Adipocyte (in vitro differentiated cells): ENCODE measurements around the gene ULK4.

Experiments used
- DNase-seq: peaks from one replicate; pipeline ENCODE4 v3.0.0-alpha.2; 2015; ENCODE audit warnings: low read depth
- H3K27me3 ChIP-seq: replicated peaks from 2 replicates; pipeline ENCODE4 v1.7.0; 2013; ENCODE audit warnings: mild to moderate bottlenecking, low read length, moderate library complexity; ENCODE audit not compliant: control insufficient read depth, insufficient read depth
- H3K36me3 ChIP-seq: 2 replicates; pipeline ENCODE4 v1.7.0; 2013; ENCODE audit warnings: low read length, mild to moderate bottlenecking, moderate library complexity; ENCODE audit not compliant: control insufficient read depth, insufficient read depth, severe bottlenecking
- H3K4me1 ChIP-seq: 2 replicates; pipeline ENCODE4 v1.7.0; 2013; ENCODE audit warnings: mild to moderate bottlenecking, low read length, moderate library complexity; ENCODE audit not compliant: control insufficient read depth, insufficient read depth
- H3K4me3 ChIP-seq: 2 replicates; pipeline ENCODE4 v1.7.0; 2013; ENCODE audit warnings: mild to moderate bottlenecking, low read length, moderate library complexity
- H3K9ac ChIP-seq: 2 replicates; pipeline ENCODE4 v1.7.0; 2013; ENCODE audit warnings: mild to moderate bottlenecking, low read length, moderate library complexity
- H3K9me3 ChIP-seq: 2 replicates; pipeline ENCODE4 v1.7.0; 2013; ENCODE audit warnings: mild to moderate bottlenecking, low read length, moderate library complexity; ENCODE audit not compliant: control insufficient read depth

Gene ULK4

DNA sequence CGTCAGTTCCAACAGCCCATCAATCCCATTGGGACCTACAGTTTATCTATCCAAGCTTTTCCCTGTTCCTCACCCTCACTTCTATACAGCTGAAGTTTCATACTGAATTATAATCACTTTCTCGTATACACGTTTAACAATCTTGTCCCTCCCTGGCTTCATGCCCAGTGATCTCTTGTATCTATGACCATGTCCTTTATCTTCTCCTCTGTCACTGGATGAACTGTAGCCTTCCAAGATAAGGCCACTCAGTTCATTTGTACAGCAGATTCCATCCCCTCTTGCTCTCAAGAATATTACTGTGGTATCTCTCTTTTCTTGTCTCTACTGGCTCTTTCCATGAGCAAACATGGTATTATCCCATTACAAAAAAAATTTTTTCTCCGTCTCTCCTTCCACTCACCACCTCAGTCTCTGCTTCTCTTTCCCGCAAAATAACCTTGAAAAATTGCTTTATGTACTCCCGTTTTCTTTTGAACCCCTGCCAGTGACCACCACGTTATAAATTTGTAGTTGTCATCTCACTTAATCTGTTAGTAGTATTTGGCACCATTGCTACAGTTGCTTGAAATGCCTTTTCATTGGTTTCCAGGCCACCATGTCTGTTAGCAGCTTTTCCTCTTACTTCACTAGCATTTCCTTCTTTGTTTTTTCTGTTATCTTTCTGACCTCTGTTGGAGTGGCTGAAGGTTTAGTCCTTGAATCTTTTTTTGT is 753.2 kb downstream of the ULK4 start:
- Histone ChIP-seq H3K4me3 (no peak overlapping the region), H3K4me1 (peaks cover 32% of the 10 kb centered on the region), H3K27me3 (no peaks in the 10 kb centered on the region), H3K9me3 (no peaks in the 10 kb centered on the region), H3K36me3 (no peaks in the 10 kb centered on the region), H3K9ac (no peak overlapping the region)
- no peak for DNase-seq

DNA sequence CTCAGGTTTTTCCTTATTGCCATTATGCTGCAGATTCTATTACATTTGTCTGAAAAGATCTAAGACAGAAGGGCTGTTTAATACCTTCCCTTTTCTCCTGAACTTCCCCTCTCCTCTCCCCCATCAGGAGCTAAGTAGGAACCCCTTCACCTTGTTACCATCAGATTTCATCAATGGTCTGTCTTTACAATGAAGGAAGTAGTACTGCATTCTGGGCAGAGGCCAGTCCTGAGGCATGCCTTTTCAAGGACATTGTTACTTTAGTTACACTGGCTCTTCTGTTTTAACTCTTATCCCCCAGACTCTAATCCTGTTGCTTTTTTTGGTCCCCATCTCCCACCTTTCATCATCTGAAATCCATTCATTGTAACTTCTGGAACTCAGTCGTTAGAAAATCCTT is 754.5 kb downstream of the ULK4 start:
- no peaks in the 10 kb centered on the region for H3K27me3 ChIP-seq
- no peak for DNase-seq

GRCh38 chr3:41205591-41205990 is 756.3 kb downstream of the ULK4 start:
- Histone ChIP-seq H3K36me3 (no peaks in the 10 kb centered on the region), H3K9ac (no peak overlapping the region), H3K4me3 (no peak overlapping the region), H3K27me3 (no peaks in the 10 kb centered on the region), H3K9me3 (no peaks in the 10 kb centered on the region), H3K4me1 (peaks cover 57% of the 10 kb centered on the region)
- DNase-seq: no peak

More for the DNA sequence above, 754.5 kb downstream of the ULK4 start:
- no peak overlapping the region for H3K4me3 ChIP-seq
- H3K9ac ChIP-seq: no peak overlapping the region
- no peaks in the 10 kb centered on the region for H3K9me3 ChIP-seq
- H3K4me1 ChIP-seq: peaks cover 45% of the 10 kb centered on the region
- no peaks in the 10 kb centered on the region for H3K36me3 ChIP-seq

DNA sequence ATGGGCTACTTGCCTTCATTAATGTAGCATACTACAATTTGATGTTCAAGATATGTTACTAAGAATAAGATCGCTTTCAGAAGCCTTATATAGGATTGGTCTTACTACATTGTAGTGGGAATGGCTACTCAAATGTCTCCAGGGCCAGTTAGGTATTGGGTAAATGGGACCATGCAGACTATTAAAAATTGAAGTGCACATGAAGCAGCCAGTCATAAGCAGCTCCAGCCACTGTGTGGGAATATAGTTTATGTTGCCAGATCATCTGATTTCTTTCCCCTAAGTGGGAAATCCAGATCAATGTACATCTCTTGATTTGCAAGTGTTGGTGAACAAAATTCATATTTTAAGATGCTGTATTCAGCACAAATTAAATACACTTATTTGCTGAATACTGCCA is 757.5 kb downstream of the ULK4 start:
- DNase-seq: no peak
- Histone ChIP-seq H3K36me3 (no peaks in the 10 kb centered on the region), H3K9me3 (no peaks in the 10 kb centered on the region), H3K9ac (no peak overlapping the region), H3K4me3 (peak overlapping the region; percentile 40), H3K27me3 (no peaks in the 10 kb centered on the region), H3K4me1 (peaks cover 57% of the 10 kb centered on the region)

GRCh38 chr3:41202834-41203345 is 759.0 kb downstream of the ULK4 start:
- Histone ChIP-seq H3K9ac (peak overlapping the region; percentile 4), H3K4me3 (peak overlapping the region; percentile 89), H3K4me1 (peaks cover 51% of the 10 kb centered on the region), H3K36me3 (no peaks in the 10 kb centered on the region), H3K27me3 (no peaks in the 10 kb centered on the region), H3K9me3 (no peaks in the 10 kb centered on the region)
- DNase-seq: peak; percentile 76

DNA sequence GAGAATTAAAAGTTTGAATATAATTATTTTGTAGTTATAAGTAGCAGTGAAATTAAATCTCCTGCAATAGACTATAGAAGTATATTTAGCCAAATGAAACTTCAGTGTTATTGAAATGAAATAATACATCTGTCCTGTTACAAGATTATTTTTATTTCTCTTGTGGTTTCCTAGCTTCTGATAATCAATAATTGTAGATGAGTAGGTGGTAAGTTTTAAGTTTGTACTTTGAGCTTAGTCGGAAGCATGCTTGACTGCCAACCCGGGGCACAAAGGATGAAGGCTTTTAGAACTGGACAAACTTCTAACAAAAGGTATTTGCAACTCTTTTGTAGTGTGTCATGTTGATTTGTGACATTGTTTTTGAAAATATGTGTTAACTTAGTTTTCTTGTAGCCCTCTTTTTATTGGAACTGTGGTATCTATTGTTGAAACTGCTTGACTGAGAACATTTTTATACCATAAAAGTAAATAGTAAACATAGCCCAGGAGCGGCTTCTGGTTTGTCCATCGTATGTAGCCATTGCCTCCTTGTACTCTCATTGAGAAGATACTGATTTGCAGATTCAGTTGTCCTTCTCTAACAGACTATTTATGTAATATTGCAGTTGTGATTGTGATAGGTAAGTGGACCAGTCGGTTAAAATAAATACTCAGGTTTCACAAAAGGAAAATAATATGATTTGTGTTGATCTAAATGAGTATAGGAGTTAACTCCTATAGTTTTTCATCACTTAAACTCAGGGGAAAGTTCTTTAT is 759.6 kb downstream of the ULK4 start:
- Histone ChIP-seq H3K9ac (peak overlapping the region; percentile 82), H3K9me3 (no peaks in the 10 kb centered on the region), H3K27me3 (no peaks in the 10 kb centered on the region), H3K4me3 (peak overlapping the region; percentile 89), H3K36me3 (no peaks in the 10 kb centered on the region), H3K4me1 (peaks cover 45% of the 10 kb centered on the region)
- DNase-seq: no peak

DNA sequence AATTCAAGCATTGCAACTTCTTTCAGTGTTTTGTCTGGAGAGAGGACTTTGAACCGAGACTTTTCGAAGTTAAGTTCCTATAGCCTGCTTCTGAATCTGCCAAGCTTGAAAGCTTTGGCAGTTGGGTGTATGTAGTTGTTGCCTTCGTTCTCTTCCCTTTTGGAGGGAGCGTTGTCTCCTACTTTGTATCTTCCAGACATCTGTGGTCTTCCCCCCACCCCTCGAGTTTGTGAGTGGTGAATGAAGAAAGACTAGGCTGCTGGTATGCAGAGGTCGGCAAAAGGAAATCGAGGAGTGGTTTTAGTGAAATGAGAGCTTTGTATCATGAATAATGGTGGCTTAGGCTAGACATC is 761.3 kb downstream of the ULK4 start:
- peak; percentile 76 for DNase-seq

DNA sequence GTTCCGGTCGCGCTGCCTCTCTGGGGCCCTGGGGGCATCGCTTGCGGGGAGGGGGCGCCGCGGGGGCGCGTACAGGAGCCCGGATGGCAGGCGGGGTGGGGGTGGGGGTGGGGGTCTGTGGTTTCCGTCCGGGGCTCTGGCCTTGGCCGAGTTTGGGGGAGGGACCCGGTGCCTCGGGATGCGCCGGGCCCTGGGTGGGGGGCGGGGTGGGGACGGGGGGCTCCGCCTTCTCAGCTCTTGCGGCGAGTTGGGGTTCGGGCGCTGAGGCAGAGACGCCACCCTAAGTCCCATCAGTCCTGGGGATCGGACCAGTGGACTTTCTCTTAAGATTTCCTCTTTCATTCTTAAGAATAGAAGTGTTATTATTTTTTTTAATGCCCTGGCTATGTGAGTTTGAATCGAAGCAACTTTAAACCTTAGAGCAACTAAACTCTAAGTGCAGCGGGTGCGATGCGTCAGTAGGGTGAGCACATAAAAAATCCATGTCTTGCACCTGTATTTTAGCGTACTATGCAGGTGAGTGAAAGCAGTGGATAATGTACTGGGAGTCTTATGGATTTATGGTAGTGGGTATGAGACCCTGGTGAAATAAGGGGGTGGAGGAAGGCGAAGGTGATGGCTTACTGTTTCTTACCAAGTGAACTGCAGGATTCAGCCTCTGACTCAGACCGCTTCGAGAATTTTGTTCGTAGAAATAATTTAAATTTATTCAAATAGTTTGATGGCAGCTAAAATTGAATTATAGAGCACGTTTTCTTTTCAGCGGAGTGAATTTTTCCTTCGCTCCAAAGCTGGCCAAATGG is 761.8 kb downstream of the ULK4 start:
- Histone ChIP-seq H3K9me3 (no peaks in the 10 kb centered on the region), H3K4me3 (peak overlapping the region; percentile 93), H3K36me3 (no peaks in the 10 kb centered on the region), H3K27me3 (no peaks in the 10 kb centered on the region), H3K9ac (peak overlapping the region; percentile 98), H3K4me1 (peaks cover 33% of the 10 kb centered on the region)
- peak; percentile 65 for DNase-seq

More for the DNA sequence above, 761.3 kb downstream of the ULK4 start:
- Histone ChIP-seq H3K27me3 (no peaks in the 10 kb centered on the region), H3K36me3 (no peaks in the 10 kb centered on the region), H3K4me3 (peak overlapping the region; percentile 89), H3K9ac (peak overlapping the region; percentile 82), H3K9me3 (no peaks in the 10 kb centered on the region), H3K4me1 (peaks cover 33% of the 10 kb centered on the region)

- Histone ChIP-seq H3K9me3 (no peaks in the 10 kb centered on the region), H3K27me3 (no peaks in the 10 kb centered on the region), H3K4me1 (peaks cover 30% of the 10 kb centered on the region), H3K4me3 (peak within 1 kb of the TSS; percentile 93), H3K36me3 (no peaks in the 10 kb centered on the region), H3K9ac (peak within 1 kb of the TSS; percentile 98)
- DNase-seq: peak; percentile 98
These were observed 762.7 kb downstream of the ULK4 start, which contains the start of gene CTNNB1 for GRCh38 chr3:41198950-41199865. Gene CTNNB1, plus strand, starts transcription at chr3:41199505. Its CDS starts 24,564 bp downstream, at chr3:41224069.

GRCh38 chr3:41198526-41198925 is 763.4 kb downstream of the ULK4 start:
- peak; percentile 18 for DNase-seq

More at GRCh38 chr3:41198526-41198925, 763.4 kb downstream of the ULK4 start:
- H3K9ac ChIP-seq: peak overlapping the region; percentile 98
- H3K27me3 ChIP-seq: no peaks in the 10 kb centered on the region
- no peaks in the 10 kb centered on the region for H3K36me3 ChIP-seq
- H3K4me3 ChIP-seq: peak overlapping the region; percentile 93
- peaks cover 24% of the 10 kb centered on the region for H3K4me1 ChIP-seq
- no peaks in the 10 kb centered on the region for H3K9me3 ChIP-seq
